Cortex of kidney (tissue), 1 donor: Measurements from ENCODE around the gene FCHSD1.

ENCODE experiments used
- DNase-seq: peaks from one replicate; lab custom pipeline; 2025; lab: John Stamatoyannopoulos, UW

FCHSD1 gene

GRCh38 chr5:141650851-141651727 lies at the start of gene FCHSD1:
FCHSD1 (minus strand) TSS chr5:141651418; CDS start chr5:141651368, 50 bp downstream.
- DNase-seq, result no peak

- DNase-seq, result no peak
Observed at GRCh38 chr5:141697586-141697985, 46.4 kb upstream of the FCHSD1 start.

GRCh38 chr5:141696431-141696830 lies 45.2 kb upstream of the FCHSD1 start:
- DNase-seq, result no peak

GRCh38 chr5:141695627-141696215 lies 44.5 kb upstream of the FCHSD1 start:
- no peak for DNase-seq

GRCh38 chr5:141694479-141694878 lies 43.3 kb upstream of the FCHSD1 start:
- no peak for DNase-seq

- no peak for DNase-seq
Observed at GRCh38 chr5:141692919-141693725, 41.9 kb upstream of the FCHSD1 start.

GRCh38 chr5:141692533-141692888 lies 41.3 kb upstream of the FCHSD1 start:
- no peak for DNase-seq

GRCh38 chr5:141691867-141692532 lies 40.8 kb upstream of the FCHSD1 start:
- DNase-seq, result no peak

GRCh38 chr5:141691286-141691866 lies 40.2 kb upstream of the FCHSD1 start:
- DNase-seq, result no peak

- no peak for DNase-seq
Observed at GRCh38 chr5:141686648-141687416, 35.6 kb upstream of the FCHSD1 start.

GRCh38 chr5:141685591-141685990 lies 34.4 kb upstream of the FCHSD1 start:
- DNase-seq, result no peak

GRCh38 chr5:141683596-141684141 lies 32.5 kb upstream of the FCHSD1 start:
- DNase-seq, result no peak

GRCh38 chr5:141681695-141682641 lies 30.8 kb upstream of the FCHSD1 start, which contains the start of gene ARAP3:
ARAP3 (minus strand) TSS chr5:141682230; CDS start chr5:141680486, 1,744 bp downstream.
- DNase-seq, result no peak

GRCh38 chr5:141681295-141681694 lies 30.1 kb upstream of the FCHSD1 start:
- DNase-seq, result no peak

GRCh38 chr5:141680751-141681201 lies 29.6 kb upstream of the FCHSD1 start:
- no peak for DNase-seq

- DNase-seq, result no peak
Observed at GRCh38 chr5:141680178-141680577, 29.0 kb upstream of the FCHSD1 start.

GRCh38 chr5:141677415-141677814 lies 26.2 kb upstream of the FCHSD1 start:
- DNase-seq, result no peak

GRCh38 chr5:141675672-141676071 lies 24.5 kb upstream of the FCHSD1 start:
- no peak for DNase-seq

- DNase-seq, result no peak
Observed at GRCh38 chr5:141674747-141675146, 23.5 kb upstream of the FCHSD1 start.
